Measurements from ENCODE around the gene MRNIP.

GRCh38 chr5:179822059-179822432, 36.6 kb downstream of the MRNIP start:
- no peak for TF ChIP-seq CTCF (IDR thresholded peaks at IDR 0.05)
- no peak for TF ChIP-seq POLR2A (IDR thresholded peaks at IDR 0.05)

Measured in lower leg skin (tissue), 3 donors.